ENCODE measurements around the gene PSEN1. TPM values are rescaled to one million over a fixed set of nuclear protein-coding genes. Genes with fewer than 3 reads are reported as not detected.
A peak's percentile ranks its signal among the peaks of the same experiment; 100 is the strongest.

The PSEN1 gene
- total and polyA plus RNA-seq, 10 of the 15 experiments (the other 5 are each of a cell fraction or from before 2014, with no cell fraction given), result 8.9 to 32.3 (median 21.8) TPM

DNA sequence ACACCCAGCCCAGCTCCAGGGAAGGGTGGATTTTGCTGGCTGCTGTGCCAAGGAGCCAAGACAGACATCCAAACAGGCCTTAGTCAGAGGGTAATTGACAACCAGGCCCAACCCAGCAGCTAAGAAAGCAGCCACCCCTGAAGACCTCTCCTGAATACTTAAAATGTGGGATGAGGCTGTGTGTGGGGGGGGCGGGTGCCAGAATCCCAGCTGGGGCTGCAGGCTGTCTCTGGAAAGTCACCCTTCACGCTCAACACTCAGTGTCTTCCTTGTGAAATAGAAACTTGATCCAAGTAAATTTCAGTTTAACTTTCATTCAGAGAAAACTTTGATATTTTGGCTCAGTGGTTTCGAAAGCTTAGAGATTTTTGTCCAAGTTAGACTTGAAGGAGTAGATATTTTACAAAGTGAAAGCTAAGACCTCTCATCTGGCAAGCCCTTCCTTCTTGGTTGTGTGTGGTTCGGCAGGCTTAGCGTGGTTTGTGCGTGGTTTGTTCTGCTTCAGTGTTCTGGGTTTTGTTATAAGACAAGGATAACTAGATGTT, 106.1 kb downstream of the PSEN1 start (continued):
- no peak for TF ChIP-seq PKNOX1 (IDR thresholded peaks at IDR 0.05)
- no peak for TF ChIP-seq MEF2B (IDR thresholded peaks at IDR 0.05; ENCODE audit: partially characterized antibody, poor library complexity, severe bottlenecking)

DNA sequence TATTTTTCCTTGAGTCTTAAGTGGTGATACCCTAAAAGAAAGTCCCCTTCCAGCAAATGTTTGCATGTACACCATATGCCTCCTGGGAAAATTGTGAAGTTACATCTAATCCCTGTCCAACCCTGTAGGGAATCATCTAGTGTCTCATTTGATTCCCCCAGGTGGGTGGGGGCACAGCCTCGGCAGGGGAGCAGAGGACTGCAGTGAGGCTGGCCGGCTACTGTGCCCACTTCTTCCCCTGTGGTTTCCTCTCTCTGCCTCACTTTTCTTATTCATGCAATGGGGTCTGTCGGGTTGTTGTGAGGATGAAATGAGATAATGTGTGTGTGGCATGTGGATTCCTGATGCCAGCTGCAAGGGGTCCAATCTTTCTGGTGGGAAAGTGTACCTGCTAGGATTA, 107.0 kb downstream of the PSEN1 start:
- H3K9me3 ChIP-seq (replicated peaks; ENCODE audit: control insufficient read depth, insufficient read depth, low read length), result no peaks in the 10 kb centered on the region
- ChIA-PET SMC1A (ENCODE audit: uncharacterized antibody, unreplicated experiment) (interaction anchor here (1.0 to 2.1 kb wide), 7 partner anchors 11 to 229 kb away, joined by 3 to 8 read pairs (median 4); no protein-coding TSS in a partner anchor), POLR2A (interaction anchor here (0.6 to 1.7 kb wide), 4 partner anchors 13 to 234 kb away, joined by 3 to 6 read pairs (median 4); no protein-coding TSS in a partner anchor), CTCF (interaction anchor here (1.0 to 1.5 kb wide), 3 partner anchors 11 to 44 kb away, joined by 3 to 5 read pairs (median 4); no protein-coding TSS in a partner anchor), RAD21 (ENCODE audit: unreplicated experiment) (interaction anchor here (1.3 to 1.4 kb wide), 2 partner anchors 8 to 49 kb away, joined by 4 to 5 read pairs; no protein-coding TSS in a partner anchor)
- intact Hi-C loops (cut with micrococcal nuclease; ENCODE audit: unreplicated experiment), result no loop called here
- no peak for DNase-seq (ENCODE audit: low read depth, low spot score)
- H3K4me1 ChIP-seq (ENCODE audit: control insufficient read depth, insufficient read depth, low read length), result peaks cover 58% of the 10 kb centered on the region
- 21% methylated on average over 3 of the region's 3 CpGs for WGBS (ENCODE audit: insufficient coverage, insufficient replicate concordance, low lambda C conversion rate, missing lambda C conversion rate)
- H3K4me3 ChIP-seq, result peak overlapping the region; percentile 27
- no peak for FAIRE-seq
- 0 out of 2 replicates have a peak, but pooled peaks cover 4% of the 10 kb centered on the region for H4K20me1 ChIP-seq (ENCODE audit: control insufficient read depth, insufficient read depth)
- no peak for ATAC-seq
- no TSS peak for BruUV-seq (replicated peaks)
- H3K79me2 ChIP-seq (ENCODE audit: control insufficient read depth, insufficient read depth, low read length), result peaks cover 4% of the 10 kb centered on the region; the same call in 1 of the 2 replicates
- no peak overlapping the region for H2AFZ ChIP-seq (ENCODE audit: control insufficient read depth, low read depth, low read length)
- in situ Hi-C loops (cut with MboI), result no loop called here
- H3K4me2 ChIP-seq (ENCODE audit: control insufficient read depth, insufficient read depth), result peak overlapping the region; percentile 88
- H3K27ac ChIP-seq (ENCODE audit: control insufficient read depth, insufficient read depth), result no peak overlapping the region
- peaks cover 3 to 9% of the 10 kb centered on the region in 2 experiments for H3K27me3 ChIP-seq (replicated peaks in 1 of 2; ENCODE audit: control insufficient read depth in 2 of 2, insufficient read depth in 2 of 2, low read length in 1 of 2)
- no peaks in the 10 kb centered on the region for H3K36me3 ChIP-seq (ENCODE audit: control insufficient read depth in 2 of 2, insufficient read depth in 2 of 2, low read length in 1 of 2)
- TF ChIP-seq RUNX3 (IDR thresholded peaks at IDR 0.05; ENCODE audit: low read length), result 0 out of 2 replicates have a peak, but pooled peaks have one; percentile 14
- TF ChIP-seq, protein P1, sequence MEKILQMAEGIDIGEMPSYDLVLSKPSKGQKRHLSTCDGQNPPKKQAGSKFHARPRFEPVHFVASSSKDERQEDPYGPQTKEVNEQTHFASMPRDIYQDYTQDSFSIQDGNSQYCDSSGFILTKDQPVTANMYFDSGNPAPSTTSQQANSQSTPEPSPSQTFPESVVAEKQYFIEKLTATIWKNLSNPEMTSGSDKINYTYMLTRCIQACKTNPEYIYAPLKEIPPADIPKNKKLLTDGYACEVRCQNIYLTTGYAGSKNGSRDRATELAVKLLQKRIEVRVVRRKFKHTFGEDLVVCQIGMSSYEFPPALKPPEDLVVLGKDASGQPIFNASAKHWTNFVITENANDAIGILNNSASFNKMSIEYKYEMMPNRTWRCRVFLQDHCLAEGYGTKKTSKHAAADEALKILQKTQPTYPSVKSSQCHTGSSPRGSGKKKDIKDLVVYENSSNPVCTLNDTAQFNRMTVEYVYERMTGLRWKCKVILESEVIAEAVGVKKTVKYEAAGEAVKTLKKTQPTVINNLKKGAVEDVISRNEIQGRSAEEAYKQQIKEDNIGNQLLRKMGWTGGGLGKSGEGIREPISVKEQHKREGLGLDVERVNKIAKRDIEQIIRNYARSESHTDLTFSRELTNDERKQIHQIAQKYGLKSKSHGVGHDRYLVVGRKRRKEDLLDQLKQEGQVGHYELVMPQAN (conservative IDR thresholded peaks at IDR 0.05), result no peak
- no peak overlapping the region for H3K9ac ChIP-seq (ENCODE audit: control insufficient read depth, insufficient read depth, low read length)

Measured in GM12878 (cell line).